KG1 (cell line): ENCODE results near the gene WASF1.
"Not testable (repeated sequence)": the region's sequence is repeated elsewhere in the genome, so short reads cannot be mapped to it uniquely, and the experiment has no call there.

Experiments
- DNase-seq: peaks from one replicate; lab custom pipeline; 2025; lab: John Stamatoyannopoulos, UW

WASF1 gene

GRCh38 chr6:110173506-110174132 is 5.9 kb downstream of the WASF1 start:
- DNase-seq, result no peak

GRCh38 chr6:110170081-110170480 is 9.4 kb downstream of the WASF1 start:
- no peak for DNase-seq

GRCh38 chr6:110158479-110158878 is 21.0 kb downstream of the WASF1 start:
- DNase-seq, result no peak

GRCh38 chr6:110147870-110148269 is 31.6 kb downstream of the WASF1 start:
- DNase-seq, result no peak

GRCh38 chr6:110140650-110141049 is 38.8 kb downstream of the WASF1 start:
- DNase-seq, result no peak

GRCh38 chr6:110139052-110139451 is 40.4 kb downstream of the WASF1 start:
- DNase-seq, result no peak

GRCh38 chr6:110137924-110138887 is 41.3 kb downstream of the WASF1 start:
- no peak for DNase-seq

GRCh38 chr6:110130362-110130761 is 49.1 kb downstream of the WASF1 start:
- no peak for DNase-seq

GRCh38 chr6:110128418-110128817 is 51.1 kb downstream of the WASF1 start:
- no peak for DNase-seq

GRCh38 chr6:110125361-110125760 is 54.1 kb downstream of the WASF1 start:
- DNase-seq, result no peak

- DNase-seq, result not testable (repeated sequence)
Observed at GRCh38 chr6:110121655-110122054, 57.8 kb downstream of the WASF1 start.

GRCh38 chr6:110116258-110116657 is 63.2 kb downstream of the WASF1 start:
- DNase-seq, result no peak

- no peak for DNase-seq
Observed at GRCh38 chr6:110114004-110114403, 65.5 kb downstream of the WASF1 start.

- DNase-seq, result no peak
Observed at GRCh38 chr6:110105296-110105695, 74.2 kb downstream of the WASF1 start.

- DNase-seq, result no peak
Observed at GRCh38 chr6:110103260-110103659, 76.2 kb downstream of the WASF1 start.

GRCh38 chr6:110102411-110102810 is 77.1 kb downstream of the WASF1 start:
- DNase-seq, result no peak

GRCh38 chr6:110101885-110102284 is 77.6 kb downstream of the WASF1 start:
- no peak for DNase-seq

- no peak for DNase-seq
Observed at GRCh38 chr6:110098511-110099116, 80.9 kb downstream of the WASF1 start.

- no peak for DNase-seq
Observed at GRCh38 chr6:110097443-110097842, 82.0 kb downstream of the WASF1 start.

- no peak for DNase-seq
Observed at GRCh38 chr6:110095935-110096334, 83.5 kb downstream of the WASF1 start.

- DNase-seq, result no peak
Observed at GRCh38 chr6:110095101-110095500, 84.4 kb downstream of the WASF1 start.

- DNase-seq, result no peak
Observed at GRCh38 chr6:110093981-110094380, 85.5 kb downstream of the WASF1 start.

- no peak for DNase-seq
Observed at GRCh38 chr6:110090876-110091275, 88.6 kb downstream of the WASF1 start.
